HepG2 (cell line): ENCODE results near the gene BSG. TPM values are rescaled to one million over a fixed set of nuclear protein-coding genes. Genes with fewer than 3 reads are reported as not detected.

ENCODE experiments used
- ADNP ChIP-seq: sonication (generic); formaldehyde crosslinking; IDR thresholded peaks from 2 replicates; pipeline ENCODE4 v1.4.0; 2020; ENCODE audit warnings: missing genetic modification reagents
- ASH2L ChIP-seq: fragments of 300-600, 200-600 bp; sonication (generic); IDR thresholded peaks from 2 replicates; pipeline ENCODE4 v1.7.0; 2017; ENCODE audit warnings: low read depth, mild to moderate bottlenecking, moderate library complexity, mixed read lengths, low read length; ENCODE audit not compliant: insufficient read length
- FOXM1 ChIP-seq: sonication (generic); formaldehyde crosslinking; IDR thresholded peaks from 2 replicates; pipeline ENCODE4 v1.5.0; 2020; ENCODE audit warnings: missing genetic modification reagents
- HES4 ChIP-seq: sonication (generic); formaldehyde crosslinking; IDR thresholded peaks from 2 replicates; pipeline ENCODE4 v1.9.0; 2021; ENCODE audit warnings: mild to moderate bottlenecking, missing genetic modification reagents, borderline replicate concordance
- HNRNPUL1 ChIP-seq: fragments of 200-400 bp; formaldehyde crosslinking; IDR thresholded peaks from 2 replicates; pipeline ENCODE4 v1.6.1; 2017; ENCODE audit warnings: low read depth, mild to moderate bottlenecking, low read length, moderate library complexity
- IRX3 ChIP-seq: sonication (generic); formaldehyde crosslinking; IDR thresholded peaks from 2 replicates; pipeline ENCODE4 v1.8.1; 2023; ENCODE audit warnings: mild to moderate bottlenecking, low read depth, missing genetic modification reagents, borderline replicate concordance
- MED8 ChIP-seq: sonication (generic); formaldehyde crosslinking; IDR thresholded peaks from 2 replicates; pipeline ENCODE4 v1.8.1; 2023; ENCODE audit warnings: mild to moderate bottlenecking, missing genetic modification reagents; ENCODE audit not compliant: insufficient replicate concordance
- NAIF1 ChIP-seq: sonication (generic); formaldehyde crosslinking; IDR thresholded peaks from 2 replicates; pipeline ENCODE4 v1.5.0; 2020; ENCODE audit warnings: mild to moderate bottlenecking, missing genetic modification reagents, borderline replicate concordance
- PAWR ChIP-seq: sonication (generic); formaldehyde crosslinking; IDR thresholded peaks from 2 replicates; pipeline ENCODE4 v1.4.0; 2020; ENCODE audit warnings: missing genetic modification reagents, mild to moderate bottlenecking, borderline replicate concordance
- POLR2A ChIP-seq, 2 experiments: IDR thresholded peaks; 2 replicates each; pipeline ENCODE4 v1.6.1; 2011; ENCODE audit warnings: low read depth in 2 of 2, low read length in 2 of 2, mild to moderate bottlenecking in 1 of 2, moderate library complexity in 1 of 2; ENCODE audit not compliant: insufficient read depth in 1 of 2
- SCMH1 ChIP-seq: sonication (generic); formaldehyde crosslinking; IDR thresholded peaks from 2 replicates; pipeline ENCODE4 v1.9.0; 2021; ENCODE audit warnings: missing genetic modification reagents, mild to moderate bottlenecking, borderline replicate concordance
- ZBTB21 ChIP-seq: sonication (generic); formaldehyde crosslinking; IDR thresholded peaks from 2 replicates; pipeline ENCODE4 v1.4.0; 2020; ENCODE audit warnings: missing genetic modification reagents
- ZBTB38 ChIP-seq: sonication (generic); formaldehyde crosslinking; IDR thresholded peaks from 2 replicates; pipeline ENCODE4 v1.5.1; 2020; ENCODE audit warnings: mild to moderate bottlenecking, missing genetic modification reagents
- ZMYM4 ChIP-seq: sonication (generic); formaldehyde crosslinking; IDR thresholded peaks from 2 replicates; pipeline ENCODE4 v1.8.1; 2023; ENCODE audit warnings: mild to moderate bottlenecking, missing genetic modification reagents
- ZNF292 ChIP-seq: sonication (generic); formaldehyde crosslinking; IDR thresholded peaks from 2 replicates; pipeline ENCODE4 v1.8.1; 2022; ENCODE audit warnings: mild to moderate bottlenecking, low read depth, missing genetic modification reagents, borderline replicate concordance
- ZNF3 ChIP-seq: IDR thresholded peaks from 2 replicates; pipeline ENCODE4 v1.7.0; 2017; ENCODE audit warnings: inconsistent platforms
- ZNF446 ChIP-seq: sonication (generic); formaldehyde crosslinking; IDR thresholded peaks from 2 replicates; pipeline ENCODE4 v1.5.0; 2020; ENCODE audit warnings: mild to moderate bottlenecking, missing genetic modification reagents
- ZNF563 ChIP-seq: sonication (generic); formaldehyde crosslinking; IDR thresholded peaks from 2 replicates; pipeline ENCODE4 v1.8.0; 2022; ENCODE audit warnings: mild to moderate bottlenecking, moderate library complexity, missing genetic modification reagents
- ZNF879 ChIP-seq: sonication (generic); formaldehyde crosslinking; IDR thresholded peaks from 2 replicates; pipeline ENCODE4 v1.8.1; 2023; ENCODE audit warnings: missing genetic modification reagents
- ZSCAN20 ChIP-seq: sonication (generic); formaldehyde crosslinking; IDR thresholded peaks from 2 replicates; pipeline ENCODE4 v1.4.0; 2020; ENCODE audit warnings: missing genetic modification reagents, mild to moderate bottlenecking, borderline replicate concordance
- polyA plus RNA-seq, 8 experiments: library from polyadenylated mRNA; depleted of rRNA in 3 of 8; stranded (reverse) in 7 of 8; unstranded in 1 of 8; fragments of >200 nt; fragmentation: Illumina TruSeq in 4 of 8; extraction: Trizol in 4 of 8; gene quantifications; 2 replicates each; pipeline versions ENCODE4 v1.2.1 to v1.2.3, GENCODE V29; 2011 to 2016; ENCODE audit warnings: low read depth in 4 of 8, missing spikeins in 1 of 8, mixed read lengths in 1 of 8; ENCODE audit not compliant: insufficient read depth in 1 of 8
- total RNA-seq, 5 experiments: library from RNA; depleted of rRNA; stranded (reverse); fragments of >200 nt; fragmentation: Illumina TruSeq; extraction: Trizol; gene quantifications; 2 replicates each; pipeline ENCODE4 v1.2.3, GENCODE V29; 2016; ENCODE audit warnings: low read depth in 1 of 5
- TF ChIP-seq, protein P1 (sequence below): sonication (generic); formaldehyde crosslinking; IDR thresholded peaks from 2 replicates; pipeline ENCODE4 v1.4.0; 2020; ENCODE audit warnings: mild to moderate bottlenecking, missing genetic modification reagents
- TF ChIP-seq, protein P2 (sequence below): sonication (generic); formaldehyde crosslinking; IDR thresholded peaks from 2 replicates; pipeline ENCODE4 v1.5.1; 2020; ENCODE audit warnings: missing genetic modification reagents, mild to moderate bottlenecking, borderline replicate concordance

Gene BSG
- total and polyA plus RNA-seq, 2 of the 13 experiments (the other 11 are each of a cell fraction or from before 2014, with no cell fraction given): 309 to 754 TPM

DNA sequence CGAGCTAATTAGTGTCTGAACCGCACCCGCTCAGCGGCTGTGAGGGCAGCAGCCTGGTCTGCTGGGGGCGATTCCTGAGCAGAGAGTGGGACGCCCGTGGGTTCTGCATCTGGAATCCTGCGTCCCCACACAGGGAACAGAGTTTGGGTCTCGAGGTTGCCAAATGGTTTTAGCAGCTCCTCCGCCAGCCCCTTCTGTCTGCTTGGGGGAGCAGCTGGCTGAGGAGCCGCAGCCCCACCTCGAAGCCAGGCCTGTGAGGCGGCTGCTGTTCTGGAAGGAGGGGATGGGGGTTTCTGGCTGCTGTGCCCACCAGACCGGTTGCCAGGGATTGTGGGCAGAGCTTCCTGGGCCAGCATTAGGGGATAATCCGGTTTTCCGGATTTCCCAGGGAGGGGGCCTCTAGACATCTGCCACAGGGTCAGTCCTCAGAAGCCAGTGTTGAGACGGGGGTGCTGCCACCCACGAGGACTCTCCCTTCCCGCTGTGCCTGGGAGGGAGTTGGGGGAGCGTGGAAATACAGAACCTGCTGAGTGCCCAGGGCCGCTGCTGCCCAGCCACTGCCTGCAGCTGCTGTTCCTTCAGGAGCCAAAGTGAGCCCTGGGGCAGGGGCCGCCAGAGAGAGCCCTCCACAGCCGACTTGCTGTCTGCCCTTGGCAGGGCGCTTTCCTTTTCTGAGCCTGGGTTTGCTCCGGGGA lies 38.9 kb upstream of the BSG start (continued):
- TF ChIP-seq POLR2A (IDR thresholded peaks at IDR 0.05; ENCODE audit: insufficient read depth in 1 of 2, low read depth in 2 of 2, low read length in 2 of 2) (0 out of 4 replicates have a peak, but pooled peaks of 1 of the 2 experiments have one; percentile 3), HNRNPUL1 (no peak), NAIF1 (CRISPR knock-in tag) (no peak), ASH2L (peak; percentile 51), ADNP (CRISPR knock-in tag) (no peak), ZNF446 (CRISPR knock-in tag) (0 out of 2 replicates have a peak, but pooled peaks have one; percentile 65), ZNF879 (0 out of 2 replicates have a peak, but pooled peaks have one; percentile 23), ZMYM4 (0 out of 2 replicates have a peak, but pooled peaks have one; percentile 7), PAWR (CRISPR knock-in tag) (no peak), FOXM1 (CRISPR knock-in tag) (no peak), SCMH1 (CRISPR knock-in tag) (no peak), ZNF563 (0 out of 2 replicates have a peak, but pooled peaks have one; percentile 18), ZNF3 (no peak), MED8 (no peak), ZBTB21 (CRISPR knock-in tag) (no peak), ZNF292 (CRISPR knock-in tag) (no peak), HES4 (CRISPR knock-in tag) (peak; percentile 51; the same call in 1 of the 2 replicates), ZBTB38 (CRISPR knock-in tag) (peak; percentile 73; the same call in 1 of the 2 replicates), IRX3 (CRISPR knock-in tag) (no peak), ZSCAN20 (CRISPR knock-in tag) (no peak)
- TF ChIP-seq, protein P1, sequence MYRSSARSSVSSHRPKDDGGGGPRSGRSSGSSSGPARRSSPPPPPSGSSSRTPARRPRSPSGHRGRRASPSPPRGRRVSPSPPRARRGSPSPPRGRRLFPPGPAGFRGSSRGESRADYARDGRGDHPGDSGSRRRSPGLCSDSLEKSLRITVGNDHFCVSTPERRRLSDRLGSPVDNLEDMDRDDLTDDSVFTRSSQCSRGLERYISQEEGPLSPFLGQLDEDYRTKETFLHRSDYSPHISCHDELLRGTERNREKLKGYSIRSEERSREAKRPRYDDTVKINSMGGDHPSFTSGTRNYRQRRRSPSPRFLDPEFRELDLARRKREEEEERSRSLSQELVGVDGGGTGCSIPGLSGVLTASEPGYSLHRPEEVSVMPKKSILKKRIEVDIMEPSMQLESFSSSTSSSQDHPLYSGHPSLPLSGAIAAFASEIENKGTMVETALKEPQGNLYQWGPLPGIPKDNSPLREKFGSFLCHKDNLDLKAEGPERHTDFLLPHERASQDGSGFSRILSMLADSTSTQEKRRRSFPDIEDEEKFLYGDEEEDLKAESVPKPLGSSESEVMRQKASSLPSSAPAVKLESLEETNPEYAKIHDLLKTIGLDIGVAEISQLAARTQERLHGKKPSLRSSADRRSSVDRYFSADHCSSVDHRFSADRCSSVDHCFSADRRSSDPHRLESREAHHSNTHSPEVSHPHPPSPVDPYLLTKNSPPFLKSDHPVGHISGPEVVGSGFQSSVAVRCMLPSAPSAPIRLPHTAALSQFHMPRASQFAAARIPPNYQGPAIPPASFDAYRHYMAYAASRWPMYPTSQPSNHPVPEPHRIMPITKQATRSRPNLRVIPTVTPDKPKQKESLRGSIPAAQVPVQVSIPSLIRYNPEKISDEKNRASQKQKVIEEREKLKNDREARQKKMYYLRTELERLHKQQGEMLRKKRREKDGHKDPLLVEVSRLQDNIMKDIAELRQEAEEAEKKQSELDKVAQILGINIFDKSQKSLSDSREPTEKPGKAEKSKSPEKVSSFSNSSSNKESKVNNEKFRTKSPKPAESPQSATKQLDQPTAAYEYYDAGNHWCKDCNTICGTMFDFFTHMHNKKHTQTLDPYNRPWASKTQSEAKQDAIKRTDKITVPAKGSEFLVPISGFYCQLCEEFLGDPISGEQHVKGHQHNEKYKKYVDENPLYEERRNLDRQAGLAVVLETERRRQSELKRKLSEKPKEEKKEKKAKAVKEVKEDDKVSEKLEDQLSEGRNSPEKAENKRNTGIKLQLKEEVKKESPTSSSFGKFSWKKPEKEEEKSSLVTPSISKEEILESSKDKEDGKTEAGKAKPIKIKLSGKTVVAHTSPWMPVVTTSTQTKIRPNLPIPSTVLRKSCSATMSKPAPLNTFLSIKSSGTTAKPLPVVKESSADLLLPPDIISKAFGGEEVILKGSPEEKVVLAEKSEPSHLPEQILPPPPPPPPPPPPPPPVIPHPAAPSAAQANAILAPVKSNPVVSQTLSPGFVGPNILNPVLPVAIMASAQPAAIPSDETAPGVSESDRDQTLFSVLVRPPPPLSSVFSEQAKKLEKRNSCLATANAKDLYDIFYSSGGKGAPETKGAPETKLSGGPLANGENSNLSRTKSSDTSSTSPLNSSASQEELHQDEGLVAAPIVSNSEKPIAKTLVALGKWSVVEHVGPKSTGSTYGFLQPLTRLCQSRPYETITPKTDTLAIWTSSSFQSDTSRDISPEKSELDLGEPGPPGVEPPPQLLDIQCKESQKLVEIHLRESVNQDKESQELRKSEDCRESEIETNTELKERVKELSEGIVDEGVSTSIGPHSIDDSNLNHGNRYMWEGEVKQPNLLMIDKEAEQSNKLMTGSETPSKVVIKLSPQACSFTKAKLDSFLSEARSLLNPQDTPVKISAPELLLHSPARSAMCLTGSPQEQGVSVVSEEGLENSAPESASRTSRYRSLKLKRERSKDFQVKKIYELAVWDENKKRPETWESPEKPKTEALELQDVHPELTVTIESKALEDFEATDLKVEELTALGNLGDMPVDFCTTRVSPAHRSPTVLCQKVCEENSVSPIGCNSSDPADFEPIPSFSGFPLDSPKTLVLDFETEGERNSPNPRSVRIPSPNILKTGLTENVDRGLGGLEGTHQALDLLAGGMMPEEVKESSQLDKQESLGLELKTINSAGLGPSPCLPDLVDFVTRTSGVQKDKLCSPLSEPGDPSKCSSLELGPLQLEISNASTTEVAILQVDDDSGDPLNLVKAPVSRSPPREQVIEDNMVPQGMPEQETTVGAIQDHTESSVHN (CRISPR knock-in tag): no peak
- TF ChIP-seq, protein P2, sequence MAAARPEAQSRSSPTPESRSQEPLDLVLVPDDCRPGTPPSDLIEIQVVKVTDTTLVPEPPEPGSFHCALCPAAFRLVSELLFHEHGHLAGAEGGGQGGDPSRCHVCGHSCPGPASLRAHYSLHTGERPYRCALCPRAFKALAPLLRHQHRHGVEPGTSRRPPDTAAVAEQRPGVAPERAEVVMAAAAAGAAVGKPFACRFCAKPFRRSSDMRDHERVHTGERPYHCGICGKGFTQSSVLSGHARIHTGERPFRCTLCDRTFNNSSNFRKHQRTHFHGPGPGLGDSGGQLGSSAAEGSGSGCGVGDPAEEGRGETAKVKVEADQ: 0 out of 2 replicates have a peak, but pooled peaks have one; percentile 19
